Stimulated activated CD4-positive, alpha-beta T cell treated with anti-CD3 and anti-CD28 coated beads, TNF-alpha, amount 100 ng/mL, for 48 hours (primary cell): Measurements from ENCODE around the gene UNC80.

ENCODE experiments used
- DNase-seq, 3 donors: peaks; one replicate each; pipeline ENCODE4 v3.0.0-alpha.2; 2020; ENCODE audit warnings: low read depth in 3 of 3

UNC80 gene

DNA sequence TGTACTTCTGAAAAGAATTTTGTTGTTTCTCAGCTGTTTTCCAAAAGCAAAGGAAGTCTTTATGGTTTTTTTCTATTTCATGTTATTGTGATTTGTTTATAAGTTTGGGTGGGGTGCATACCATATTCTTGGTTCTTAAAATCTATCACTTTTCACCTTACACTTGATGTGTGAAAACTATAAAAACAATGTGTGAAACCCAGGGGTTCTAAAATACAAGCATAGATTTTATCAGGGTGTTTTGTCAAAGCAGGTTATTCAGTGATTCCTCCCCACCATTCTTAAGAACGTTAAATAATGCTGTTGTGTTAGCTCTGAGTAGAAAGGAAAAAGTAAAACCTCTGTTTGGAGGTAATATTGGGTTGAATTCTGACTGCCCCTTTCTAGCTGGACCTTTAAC, 248.5 kb downstream of the UNC80 start:
- no peak for DNase-seq

GRCh38 chr2:210022824-210023223, 251.2 kb downstream of the UNC80 start:
- no peak for DNase-seq

DNA sequence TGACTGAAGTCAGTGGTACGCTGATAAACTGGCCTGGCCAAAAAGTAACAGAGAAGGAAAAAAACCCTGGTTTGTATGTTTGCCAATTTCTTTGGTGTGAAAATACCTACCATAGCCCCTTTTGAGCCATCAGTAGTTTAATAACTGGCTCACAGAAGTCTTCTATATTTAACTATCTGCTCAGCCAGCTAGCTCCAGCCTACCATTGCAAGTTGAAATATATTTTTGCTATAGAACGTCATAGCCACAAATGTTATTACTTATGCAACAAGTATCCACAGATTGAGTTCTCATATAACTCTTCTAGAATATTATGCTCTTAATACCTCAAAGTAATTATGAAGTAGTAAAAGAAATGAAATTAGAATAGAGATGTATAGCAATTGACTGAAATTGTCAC, 256.0 kb downstream of the UNC80 start:
- DNase-seq: no peak

- DNase-seq: no peak
Observed at GRCh38 chr2:210028178-210028577, 256.5 kb downstream of the UNC80 start.

GRCh38 chr2:210034087-210034683, 262.6 kb downstream of the UNC80 start:
- no peak for DNase-seq

GRCh38 chr2:210035679-210036078, 264.0 kb downstream of the UNC80 start:
- no peak for DNase-seq

DNA sequence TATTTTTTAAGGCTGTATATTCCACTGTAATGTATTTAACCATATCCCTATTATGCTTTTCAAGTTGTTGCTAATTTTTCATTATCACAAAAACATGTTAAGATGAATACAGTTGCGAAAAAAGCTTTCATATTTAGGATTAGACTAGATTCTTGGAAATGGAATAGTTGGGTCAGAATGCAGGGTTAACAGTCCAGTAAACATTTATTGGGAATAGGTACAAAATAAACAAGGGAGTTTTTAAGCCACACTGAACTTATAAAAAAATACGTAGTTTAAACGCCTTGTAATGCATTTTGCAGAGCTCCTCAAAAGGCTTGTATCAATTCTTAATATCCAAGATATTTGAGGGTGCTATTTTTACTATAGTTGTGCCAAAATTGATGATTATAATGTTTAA, 266.4 kb downstream of the UNC80 start:
- DNase-seq: no peak

GRCh38 chr2:210046851-210047500, 275.3 kb downstream of the UNC80 start:
- no peak for DNase-seq
